H1 (cell line): Measurements from ENCODE around the gene ARL5C. TPM values are rescaled to one million over a fixed set of nuclear protein-coding genes. Genes with fewer than 3 reads are reported as not detected.
A peak's percentile ranks its signal among the peaks of the same experiment; 100 is the strongest.

Experiments
- CTCF ChIA-PET: fragments of 300-600 bp; sonication (Branson Sonifier 250); formaldehyde crosslinking; loops from one replicate; lab custom pipeline; 2021; ENCODE audit not compliant: partially characterized antibody; lab: Charles Lee
- POLR2A ChIA-PET: fragments of 300-600 bp; sonication (Branson Sonifier 250); formaldehyde crosslinking; loops from one replicate; lab custom pipeline; 2021; ENCODE audit warnings: inconsistent platforms; ENCODE audit not compliant: partially characterized antibody; lab: Charles Lee
- DNase-seq, 2 experiments: peaks; one replicate each; pipeline versions ENCODE4 v3.0.0 to v3.0.0-alpha.2; 2010 to 2022; ENCODE audit warnings: low spot score in 2 of 2, low read depth in 1 of 2, mixed read lengths in 1 of 2
- FAIRE-seq: peaks from 2 replicates; lab custom pipeline; 2011; peaks lifted over from hg19 to GRCh38; lab: Jason Lieb, UNC
- H2AFZ ChIP-seq: 2 replicates; pipeline ENCODE4 v1.8.1; 2012; ENCODE audit warnings: low read length, inconsistent platforms
- H2AK5ac ChIP-seq: 2 replicates; pipeline ENCODE4 v1.6.1; 2013; ENCODE audit warnings: low read depth, low read length
- H2BK120ac ChIP-seq: replicated peaks from 2 replicates; pipeline ENCODE3; 2013; ENCODE audit warnings: low read depth, low read length, inconsistent platforms
- H2BK12ac ChIP-seq: 2 replicates; pipeline ENCODE4 v1.6.1; 2013; ENCODE audit warnings: low read depth, low read length
- H2BK15ac ChIP-seq: 2 replicates; pipeline ENCODE4 v1.6.1; 2013; ENCODE audit warnings: low read length
- H2BK20ac ChIP-seq: 2 replicates; pipeline ENCODE4 v1.6.1; 2013; ENCODE audit warnings: low read length
- H2BK5ac ChIP-seq: 2 replicates; pipeline ENCODE4 v1.6.1; 2013; ENCODE audit warnings: low read depth, low read length
- H3K14ac ChIP-seq: 2 replicates; pipeline ENCODE4 v1.6.1; 2013; ENCODE audit warnings: inconsistent platforms; ENCODE audit not compliant: insufficient read length
- H3K18ac ChIP-seq: 2 replicates; pipeline ENCODE4 v1.6.1; 2013; ENCODE audit warnings: low read length; ENCODE audit errors: extremely low read depth
- H3K23ac ChIP-seq: 2 replicates; pipeline ENCODE4 v1.6.1; 2013; ENCODE audit warnings: inconsistent platforms; ENCODE audit not compliant: insufficient read length
- H3K23me2 ChIP-seq: 2 replicates; pipeline ENCODE4 v1.6.1; 2013; ENCODE audit warnings: low read depth, low read length
- H3K27ac ChIP-seq: 2 replicates; pipeline ENCODE4 v1.6.1; 2011; ENCODE audit warnings: low read depth, low read length, inconsistent platforms
- H3K27me3 ChIP-seq, 4 experiments: replicated peaks in 1 of 4; 1 replicate in 1 of 4; 2 replicates in 3 of 4; pipeline versions ENCODE4 v1.6.1 to v1.8.1; 2011 to 2013; ENCODE audit warnings: low read length in 3 of 4, mild to moderate bottlenecking in 3 of 4, inconsistent platforms in 2 of 4, mixed read lengths in 2 of 4, moderate library complexity in 1 of 4; ENCODE audit not compliant: control insufficient read depth in 3 of 4, insufficient read depth in 3 of 4; ENCODE audit errors: extremely low read depth in 1 of 4
- H3K36me3 ChIP-seq, 4 experiments: 2 replicates each; pipeline versions ENCODE4 v1.6.1 to v1.8.1; 2011 to 2013; ENCODE audit warnings: mild to moderate bottlenecking in 4 of 4, low read length in 3 of 4, moderate library complexity in 2 of 4, control low read depth in 1 of 4, inconsistent platforms in 1 of 4; ENCODE audit not compliant: insufficient read depth in 4 of 4, control insufficient read depth in 2 of 4
- H3K4ac ChIP-seq: replicated peaks from 2 replicates; pipeline ENCODE3; 2013; ENCODE audit warnings: low read length, low read depth, mixed read lengths, inconsistent platforms; ENCODE audit not compliant: insufficient read length
- H3K4me1 ChIP-seq, 4 experiments: replicated peaks in 1 of 4; 1 replicate in 1 of 4; 2 replicates in 3 of 4; pipeline versions ENCODE4 v1.6.1 to v1.8.1; 2011 to 2013; ENCODE audit warnings: low read length in 3 of 4, inconsistent platforms in 2 of 4, mixed read lengths in 1 of 4; ENCODE audit not compliant: insufficient read depth in 4 of 4, control insufficient read depth in 3 of 4
- H3K4me2 ChIP-seq, 2 experiments: 2 replicates each; pipeline versions ENCODE4 v1.6.1 to v1.8.1; 2011 to 2013; ENCODE audit warnings: low read depth in 2 of 2, low read length in 2 of 2, control low read depth in 1 of 2, inconsistent platforms in 1 of 2, mild to moderate bottlenecking in 1 of 2; ENCODE audit not compliant: insufficient read depth in 1 of 2
- H3K4me3 ChIP-seq, 4 experiments: fragments of 200-600, 300-600 bp in 1 of 4; sonication (generic), shearing (Covaris generic), sonication (Bioruptor Twin) in 1 of 4; 2 replicates each; pipeline versions ENCODE4 v1.5.1 to v1.8.1; 2011 to 2016; ENCODE audit warnings: low read length in 4 of 4, low read depth in 3 of 4, control low read depth in 2 of 4, inconsistent platforms in 2 of 4, mild to moderate bottlenecking in 2 of 4, mixed read lengths in 1 of 4, moderate library complexity in 1 of 4; ENCODE audit not compliant: insufficient read depth in 2 of 4; ENCODE audit errors: extremely low read depth in 1 of 4
- H3K56ac ChIP-seq: replicated peaks from 2 replicates; pipeline ENCODE3; 2013; ENCODE audit warnings: low read depth, mild to moderate bottlenecking, mixed read lengths, low read length, inconsistent platforms; ENCODE audit not compliant: insufficient read length
- H3K79me1 ChIP-seq: 2 replicates; pipeline ENCODE4 v1.6.1; 2013; ENCODE audit warnings: low read depth, low read length, control low read depth
- H3K79me2 ChIP-seq, 2 experiments: 2 replicates each; pipeline versions ENCODE4 v1.6.1 to v1.8.1; 2012 to 2013; ENCODE audit warnings: low read length in 2 of 2, mild to moderate bottlenecking in 2 of 2, inconsistent platforms in 1 of 2; ENCODE audit not compliant: insufficient read depth in 2 of 2, control insufficient read depth in 1 of 2
- H3K9ac ChIP-seq, 4 experiments: replicated peaks in 1 of 4; 1 replicate in 1 of 4; 2 replicates in 3 of 4; pipeline versions ENCODE4 v1.6.1 to v1.8.1; 2011 to 2013; ENCODE audit warnings: low read depth in 3 of 4, low read length in 3 of 4, control low read depth in 2 of 4, mild to moderate bottlenecking in 2 of 4, moderate library complexity in 2 of 4, inconsistent platforms in 1 of 4; ENCODE audit errors: extremely low read depth in 1 of 4
- H3K9me3 ChIP-seq, 2 experiments: 2 replicates each; pipeline versions ENCODE4 v1.6.1 to v1.8.1; 2012 to 2013; ENCODE audit warnings: mild to moderate bottlenecking in 2 of 2, moderate library complexity in 2 of 2, control low read depth in 1 of 2, inconsistent platforms in 1 of 2, low read depth in 1 of 2, low read length in 1 of 2, mixed read lengths in 1 of 2; ENCODE audit not compliant: insufficient read depth in 2 of 2
- H4K20me1 ChIP-seq, 2 experiments: replicated peaks in 1 of 2; 2 replicates each; pipeline versions ENCODE3 to v1.8.1; 2011 to 2013; ENCODE audit warnings: inconsistent platforms in 2 of 2, low read length in 2 of 2, mild to moderate bottlenecking in 1 of 2; ENCODE audit not compliant: insufficient read depth in 2 of 2, control insufficient read depth in 1 of 2
- H4K5ac ChIP-seq: 2 replicates; pipeline ENCODE4 v1.6.1; 2013; ENCODE audit warnings: low read length, low read depth, mixed read lengths, inconsistent platforms; ENCODE audit not compliant: insufficient read length
- H4K8ac ChIP-seq: 2 replicates; pipeline ENCODE4 v1.8.0; 2013; ENCODE audit warnings: mild to moderate bottlenecking, moderate library complexity, low read length, inconsistent platforms; ENCODE audit not compliant: insufficient read depth; ENCODE audit errors: extremely low read depth
- H4K91ac ChIP-seq: replicated peaks from 2 replicates; pipeline ENCODE3; 2013; ENCODE audit warnings: low read length, mixed read lengths, inconsistent platforms; ENCODE audit not compliant: insufficient read length
- BACH1 ChIP-seq: IDR thresholded peaks from 2 replicates; pipeline ENCODE4 v1.6.1; 2012; ENCODE audit warnings: low read length, improper control_type of control experiment
- WGBS, 2 experiments: shearing (Covaris generic) in 1 of 2; methylation state at CpG; one replicate each; pipeline versions ENCODE4 v1.1.6 to v1.1.7; 2013 to 2015; ENCODE audit warnings: low lambda C conversion rate in 2 of 2, mixed read lengths in 2 of 2, inconsistent platforms in 1 of 2, low coverage in 1 of 2, missing lambda C conversion rate in 1 of 2; ENCODE audit not compliant: insufficient replicate concordance in 2 of 2, insufficient coverage in 1 of 2, insufficient read length in 1 of 2; ENCODE audit errors: extremely low coverage in 1 of 2, missing lambda C conversion rate in 1 of 2; 5-methylcytosine and 5-hydroxymethylcytosine counted together
- polyA plus RNA-seq, 7 experiments: library from polyadenylated mRNA; depleted of rRNA in 3 of 7; stranded (reverse) in 5 of 7; unstranded in 2 of 7; fragments of >200 nt in 5 of 7; fragments of 200-250 nt in 2 of 7; gene quantifications; 1 replicate in 5 of 7; 2 replicates in 1 of 7; 4 replicates in 1 of 7; pipeline versions ENCODE4 v1.2.1 to v1.2.3, GENCODE V29; 2011 to 2013; ENCODE audit warnings: missing spikeins in 2 of 7, mixed read lengths in 2 of 7
- total RNA-seq: library from RNA; stranded (reverse); fragmentation: NEBNext Ultra II Directional; extraction: Animal tissue kit (Norgen Biotek cat#: 25700); gene quantifications from 2 replicates; pipeline ENCODE4 v1.2.1, GENCODE V29; 2021
- TF ChIP-seq, protein P1 (sequence below): IDR thresholded peaks from 2 replicates; pipeline ENCODE4 v1.6.1; 2011; ENCODE audit warnings: low read depth, mild to moderate bottlenecking, low read length; ENCODE audit not compliant: insufficient read depth

Gene ARL5C
- total and polyA plus RNA-seq, 2 of the 8 experiments (the other 6 are each of a cell fraction or from before 2014, with no cell fraction given): not detected

GRCh38 chr17:39116224-39116623 is 49.7 kb downstream of the ARL5C start:
- Histone ChIP-seq H4K20me1 (no peaks in the 10 kb centered on the region), H3K23me2 (no peaks in the 10 kb centered on the region), H3K9ac (no peak overlapping the region), H3K79me1 (no peaks in the 10 kb centered on the region), H2AK5ac (no peak overlapping the region), H3K27ac (no peak overlapping the region), H2BK5ac (no peak overlapping the region), H2BK120ac (no peak overlapping the region), H3K14ac (no peak overlapping the region), H3K36me3 (no peaks in the 10 kb centered on the region), H3K4me3 (no peak overlapping the region), H3K9me3 (no peaks in the 10 kb centered on the region), H4K91ac (no peak overlapping the region), H2BK15ac (no peak overlapping the region), H4K8ac (no peak overlapping the region; the same call in 1 of the 2 replicates), H3K4me1 (peaks cover 0 to 2% (median 0%) of the 10 kb centered on the region in 4 experiments; a peak in 1 of 7 replicates), H4K5ac (no peak overlapping the region), H3K4ac (no peak overlapping the region), H3K23ac (no peak overlapping the region), H3K4me2 (no peak overlapping the region), H3K18ac (no peak overlapping the region), H3K79me2 (no peaks in the 10 kb centered on the region), H3K56ac (no peak overlapping the region), H2BK20ac (no peak overlapping the region), H2BK12ac (0 out of 2 replicates have a peak overlapping the region, but pooled peaks have one; percentile 46), H2AFZ (no peak overlapping the region), H3K27me3 (no peaks in the 10 kb centered on the region; a peak in 2 of 7 replicates)
- DNase-seq: no peak
- FAIRE-seq: no peak
- WGBS, 2 experiments: 60% methylated on average over 3 of the region's 3 CpGs; no CpG with 5 or more reads in 1 of the 2 experiments
- TF ChIP-seq BACH1: no peak
- TF ChIP-seq, protein P1, sequence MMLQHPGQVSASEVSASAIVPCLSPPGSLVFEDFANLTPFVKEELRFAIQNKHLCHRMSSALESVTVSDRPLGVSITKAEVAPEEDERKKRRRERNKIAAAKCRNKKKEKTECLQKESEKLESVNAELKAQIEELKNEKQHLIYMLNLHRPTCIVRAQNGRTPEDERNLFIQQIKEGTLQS: no peak
- POLR2A ChIA-PET: interaction anchor here (0.9 to 3.7 kb wide), 2 partner anchors 9 to 33 kb away, joined by 3 to 15 read pairs; no protein-coding TSS in a partner anchor
- CTCF ChIA-PET: interaction anchor here (0.9 to 2.2 kb wide), 4 partner anchors 46 to 70 kb away, joined by 3 to 5 read pairs (median 4); no protein-coding TSS in a partner anchor
